Type B pancreatic cell (in vitro differentiated cells): Measurements from ENCODE around the gene AQP4. TPM values are rescaled to one million over a fixed set of nuclear protein-coding genes. Genes with fewer than 3 reads are reported as not detected.

ENCODE experiments used
- DNase-seq: peaks from one replicate; pipeline ENCODE4 v3.0.0; 2021; ENCODE audit warnings: mixed read lengths; ENCODE audit not compliant: unreplicated experiment; ENCODE audit errors: extremely low spot score
- H3K27ac Mint-ChIP-seq: 2 replicates; pipeline ENCODE4 v1.8.0; 2021; ENCODE audit warnings: mild to moderate bottlenecking, mixed read lengths
- H3K27me3 Mint-ChIP-seq: 2 replicates; pipeline ENCODE4 v1.8.0; 2021; ENCODE audit warnings: mixed read lengths
- H3K36me3 Mint-ChIP-seq: 2 replicates; pipeline ENCODE4 v1.8.0; 2021; ENCODE audit warnings: mixed read lengths
- H3K4me1 Mint-ChIP-seq: one replicate; pipeline ENCODE4 v1.8.0; 2021; ENCODE audit warnings: mixed read lengths; ENCODE audit not compliant: unreplicated experiment
- H3K4me3 Mint-ChIP-seq: 2 replicates; pipeline ENCODE4 v1.8.0; 2021; ENCODE audit warnings: mild to moderate bottlenecking, mixed read lengths
- H3K9me3 Mint-ChIP-seq: 2 replicates; pipeline ENCODE4 v1.8.0; 2021; ENCODE audit warnings: mixed read lengths
- CTCF ChIP-seq: fragments of 200-600 bp; sonication (generic); conservative IDR thresholded peaks from 2 replicates; pipeline ENCODE4 v1.5.0; 2021; ENCODE audit warnings: antibody characterized with exemption, mild to moderate bottlenecking
- total RNA-seq: library from RNA; stranded (reverse); gene quantifications from 2 replicates; pipeline ENCODE4 v1.2.1, GENCODE V29; 2021; ENCODE audit warnings: low replicate concordance

The AQP4 gene
- total RNA-seq, 1 donor from 2014 or later = 1.6 TPM

GRCh38 chr18:26819046-26819445, 46.5 kb downstream of the AQP4 start:
- Mint-ChIP-seq H3K36me3 (no peaks in the 10 kb centered on the region), H3K9me3 (no peaks in the 10 kb centered on the region), H3K27me3 (no peaks in the 10 kb centered on the region), H3K27ac (no peak overlapping the region), H3K4me3 (no peak overlapping the region), H3K4me1 (no peaks in the 10 kb centered on the region)
- DNase-seq = no peak
- TF ChIP-seq CTCF = no peak

GRCh38 chr18:26818461-26818860, 47.0 kb downstream of the AQP4 start:
- Mint-ChIP-seq H3K27me3 (no peaks in the 10 kb centered on the region), H3K36me3 (no peaks in the 10 kb centered on the region), H3K27ac (no peak overlapping the region), H3K4me1 (no peaks in the 10 kb centered on the region), H3K9me3 (no peaks in the 10 kb centered on the region), H3K4me3 (no peak overlapping the region)
- TF ChIP-seq CTCF = no peak
- no peak for DNase-seq

GRCh38 chr18:26813043-26813442, 52.5 kb downstream of the AQP4 start:
- Mint-ChIP-seq H3K9me3 (peaks cover 5% of the 10 kb centered on the region), H3K4me3 (no peak overlapping the region), H3K36me3 (no peaks in the 10 kb centered on the region), H3K27ac (no peak overlapping the region), H3K4me1 (no peaks in the 10 kb centered on the region), H3K27me3 (no peaks in the 10 kb centered on the region)
- no peak for DNase-seq
- TF ChIP-seq CTCF = peak; percentile 72

- Mint-ChIP-seq H3K36me3 (no peaks in the 10 kb centered on the region), H3K9me3 (peaks cover 5% of the 10 kb centered on the region), H3K4me1 (no peaks in the 10 kb centered on the region), H3K27me3 (no peaks in the 10 kb centered on the region), H3K27ac (no peak overlapping the region), H3K4me3 (no peak overlapping the region)
- no peak for TF ChIP-seq CTCF
- no peak for DNase-seq
These were observed 53.0 kb downstream of the AQP4 start for GRCh38 chr18:26812462-26812861.

- no peaks in the 10 kb centered on the region for H3K36me3 Mint-ChIP-seq
- H3K27me3 Mint-ChIP-seq = no peaks in the 10 kb centered on the region
- H3K4me3 Mint-ChIP-seq = no peak overlapping the region
- H3K4me1 Mint-ChIP-seq = peaks cover 5% of the 10 kb centered on the region
- H3K27ac Mint-ChIP-seq = no peak overlapping the region
- no peak for DNase-seq
- H3K9me3 Mint-ChIP-seq = peaks cover 5% of the 10 kb centered on the region
- no peak for TF ChIP-seq CTCF
These were observed 56.2 kb downstream of the AQP4 start for GRCh38 chr18:26809346-26809745.

GRCh38 chr18:26806224-26806623, 59.3 kb downstream of the AQP4 start:
- no peak for DNase-seq
- Mint-ChIP-seq H3K4me3 (no peak overlapping the region), H3K27me3 (no peaks in the 10 kb centered on the region), H3K9me3 (peaks cover 5% of the 10 kb centered on the region), H3K27ac (no peak overlapping the region), H3K36me3 (no peaks in the 10 kb centered on the region), H3K4me1 (peaks cover 11% of the 10 kb centered on the region)
- no peak for TF ChIP-seq CTCF
